Activated naive CD4-positive, alpha-beta T cell treated with Interleukin-2 at 50 U/mL for 16 hours (primary cell): ENCODE results near the gene COG5.

ENCODE experiments used
- DNase-seq: peaks from one replicate; pipeline ENCODE4 v3.0.0-alpha.2; 2020

The COG5 gene

GRCh38 chr7:107387573-107388219 is 176.0 kb downstream of the COG5 start:
- no peak for DNase-seq

- DNase-seq: no peak
These were observed 176.6 kb downstream of the COG5 start for GRCh38 chr7:107387128-107387527.

- DNase-seq: no peak
These were observed 177.1 kb downstream of the COG5 start for GRCh38 chr7:107386548-107387102.

GRCh38 chr7:107384025-107384424 is 179.7 kb downstream of the COG5 start:
- no peak for DNase-seq

GRCh38 chr7:107383203-107383602 is 180.5 kb downstream of the COG5 start:
- DNase-seq: no peak

- no peak for DNase-seq
These were observed 182.3 kb downstream of the COG5 start for GRCh38 chr7:107381453-107381852.

- no peak for DNase-seq
These were observed 190.4 kb downstream of the COG5 start for GRCh38 chr7:107373354-107373753.

GRCh38 chr7:107372298-107372697 is 191.4 kb downstream of the COG5 start:
- DNase-seq: no peak

- DNase-seq: no peak
These were observed 192.9 kb downstream of the COG5 start for GRCh38 chr7:107370816-107371215.

GRCh38 chr7:107364787-107365186 is 198.9 kb downstream of the COG5 start:
- DNase-seq: no peak

- no peak for DNase-seq
These were observed 204.0 kb downstream of the COG5 start for GRCh38 chr7:107359520-107360316.

- no peak for DNase-seq
These were observed 208.1 kb downstream of the COG5 start for GRCh38 chr7:107355616-107356015.

GRCh38 chr7:107354640-107355039 is 209.1 kb downstream of the COG5 start:
- DNase-seq: no peak

GRCh38 chr7:107353701-107354100 is 210.0 kb downstream of the COG5 start:
- DNase-seq: no peak

- DNase-seq: no peak
These were observed 217.8 kb downstream of the COG5 start for GRCh38 chr7:107345898-107346297.

GRCh38 chr7:107344799-107345198 is 218.9 kb downstream of the COG5 start:
- DNase-seq: no peak

GRCh38 chr7:107344286-107344685 is 219.4 kb downstream of the COG5 start:
- no peak for DNase-seq

GRCh38 chr7:107338080-107338479 is 225.6 kb downstream of the COG5 start:
- no peak for DNase-seq

GRCh38 chr7:107332488-107333269 is 231.0 kb downstream of the COG5 start:
- DNase-seq: no peak

GRCh38 chr7:107330478-107330877 is 233.2 kb downstream of the COG5 start:
- no peak for DNase-seq

GRCh38 chr7:107327986-107328569 is 235.6 kb downstream of the COG5 start:
- no peak for DNase-seq

- DNase-seq: no peak
These were observed 237.7 kb downstream of the COG5 start for GRCh38 chr7:107326061-107326460.

GRCh38 chr7:107322015-107322414 is 241.7 kb downstream of the COG5 start:
- no peak for DNase-seq
